Measurements from ENCODE around the gene PBRM1.

PBRM1 gene

GRCh38 chr3:52561028-52561747, 124.5 kb downstream of the PBRM1 start:
- DNase-seq, result no peak

- DNase-seq, result no peak
These were observed 127.3 kb downstream of the PBRM1 start for GRCh38 chr3:52558436-52558835.

GRCh38 chr3:52557011-52557960, 128.4 kb downstream of the PBRM1 start:
- no peak for DNase-seq

GRCh38 chr3:52555056-52555455, 130.7 kb downstream of the PBRM1 start:
- no peak for DNase-seq

- DNase-seq, result no peak
These were observed 131.5 kb downstream of the PBRM1 start for GRCh38 chr3:52554026-52554755.

GRCh38 chr3:52552089-52552488, 133.6 kb downstream of the PBRM1 start:
- no peak for DNase-seq

- no peak for DNase-seq
These were observed 134.6 kb downstream of the PBRM1 start for GRCh38 chr3:52551118-52551517.

GRCh38 chr3:52547143-52547542, 138.6 kb downstream of the PBRM1 start:
- no peak for DNase-seq

- DNase-seq, result no peak
These were observed 139.4 kb downstream of the PBRM1 start for GRCh38 chr3:52546111-52546901.

- no peak for DNase-seq
These were observed 140.8 kb downstream of the PBRM1 start for GRCh38 chr3:52544937-52545336.

- DNase-seq, result no peak
These were observed 144.7 kb downstream of the PBRM1 start for GRCh38 chr3:52541050-52541449.

GRCh38 chr3:52539010-52539653, 146.6 kb downstream of the PBRM1 start:
- DNase-seq, result no peak

GRCh38 chr3:52537726-52538421, 147.8 kb downstream of the PBRM1 start:
- DNase-seq, result no peak

GRCh38 chr3:52537165-52537620, 148.5 kb downstream of the PBRM1 start:
- DNase-seq, result no peak

GRCh38 chr3:52536369-52537164, 149.1 kb downstream of the PBRM1 start, which contains the start of gene UQCC5:
Gene UQCC5 (plus strand): TSS chr3:52536605. CDS start chr3:52536756, 151 bp downstream.
- DNase-seq, result peak; percentile 98

- no peak for DNase-seq
These were observed 149.7 kb downstream of the PBRM1 start for GRCh38 chr3:52536112-52536368.

GRCh38 chr3:52535411-52536111, 150.2 kb downstream of the PBRM1 start:
- no peak for DNase-seq

GRCh38 chr3:52534281-52535183, 151.2 kb downstream of the PBRM1 start:
- DNase-seq, result no peak

All from HCEC 1CT (cell line).